ENCODE results near the gene BCL3. TPM values are rescaled to one million over a fixed set of nuclear protein-coding genes. Genes with fewer than 3 reads are reported as not detected.

Gene BCL3
- total and polyA plus RNA-seq, 2 of the 13 experiments (the other 11 are each of a cell fraction or from before 2014, with no cell fraction given), result 2.3 to 4.0 TPM

GRCh38 chr19:44777715-44778347, 29.3 kb downstream of the BCL3 start, which contains the start of gene CBLC (continued):
- TF ChIP-seq, protein P1, sequence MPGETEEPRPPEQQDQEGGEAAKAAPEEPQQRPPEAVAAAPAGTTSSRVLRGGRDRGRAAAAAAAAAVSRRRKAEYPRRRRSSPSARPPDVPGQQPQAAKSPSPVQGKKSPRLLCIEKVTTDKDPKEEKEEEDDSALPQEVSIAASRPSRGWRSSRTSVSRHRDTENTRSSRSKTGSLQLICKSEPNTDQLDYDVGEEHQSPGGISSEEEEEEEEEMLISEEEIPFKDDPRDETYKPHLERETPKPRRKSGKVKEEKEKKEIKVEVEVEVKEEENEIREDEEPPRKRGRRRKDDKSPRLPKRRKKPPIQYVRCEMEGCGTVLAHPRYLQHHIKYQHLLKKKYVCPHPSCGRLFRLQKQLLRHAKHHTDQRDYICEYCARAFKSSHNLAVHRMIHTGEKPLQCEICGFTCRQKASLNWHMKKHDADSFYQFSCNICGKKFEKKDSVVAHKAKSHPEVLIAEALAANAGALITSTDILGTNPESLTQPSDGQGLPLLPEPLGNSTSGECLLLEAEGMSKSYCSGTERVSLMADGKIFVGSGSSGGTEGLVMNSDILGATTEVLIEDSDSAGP (CRISPR knock-in tag; IDR thresholded peaks at IDR 0.05; ENCODE audit: borderline replicate concordance), result peak; percentile 51; the same call in 1 of the 2 replicates
- TF ChIP-seq ZNF501 (CRISPR knock-in tag; IDR thresholded peaks at IDR 0.05), result 0 out of 2 replicates have a peak, but pooled peaks have one; percentile 14
- TF ChIP-seq ZBTB21 (CRISPR knock-in tag; IDR thresholded peaks at IDR 0.05), result no peak
- TF ChIP-seq, protein P2, sequence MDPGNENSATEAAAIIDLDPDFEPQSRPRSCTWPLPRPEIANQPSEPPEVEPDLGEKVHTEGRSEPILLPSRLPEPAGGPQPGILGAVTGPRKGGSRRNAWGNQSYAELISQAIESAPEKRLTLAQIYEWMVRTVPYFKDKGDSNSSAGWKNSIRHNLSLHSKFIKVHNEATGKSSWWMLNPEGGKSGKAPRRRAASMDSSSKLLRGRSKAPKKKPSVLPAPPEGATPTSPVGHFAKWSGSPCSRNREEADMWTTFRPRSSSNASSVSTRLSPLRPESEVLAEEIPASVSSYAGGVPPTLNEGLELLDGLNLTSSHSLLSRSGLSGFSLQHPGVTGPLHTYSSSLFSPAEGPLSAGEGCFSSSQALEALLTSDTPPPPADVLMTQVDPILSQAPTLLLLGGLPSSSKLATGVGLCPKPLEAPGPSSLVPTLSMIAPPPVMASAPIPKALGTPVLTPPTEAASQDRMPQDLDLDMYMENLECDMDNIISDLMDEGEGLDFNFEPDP (CRISPR knock-in tag; conservative IDR thresholded peaks at IDR 0.05), result no peak
- TF ChIP-seq ZNF44 (CRISPR knock-in tag; IDR thresholded peaks at IDR 0.05), result no peak
- no peak for TF ChIP-seq ZNF17 (CRISPR knock-in tag; IDR thresholded peaks at IDR 0.05)
- TF ChIP-seq, protein P3, sequence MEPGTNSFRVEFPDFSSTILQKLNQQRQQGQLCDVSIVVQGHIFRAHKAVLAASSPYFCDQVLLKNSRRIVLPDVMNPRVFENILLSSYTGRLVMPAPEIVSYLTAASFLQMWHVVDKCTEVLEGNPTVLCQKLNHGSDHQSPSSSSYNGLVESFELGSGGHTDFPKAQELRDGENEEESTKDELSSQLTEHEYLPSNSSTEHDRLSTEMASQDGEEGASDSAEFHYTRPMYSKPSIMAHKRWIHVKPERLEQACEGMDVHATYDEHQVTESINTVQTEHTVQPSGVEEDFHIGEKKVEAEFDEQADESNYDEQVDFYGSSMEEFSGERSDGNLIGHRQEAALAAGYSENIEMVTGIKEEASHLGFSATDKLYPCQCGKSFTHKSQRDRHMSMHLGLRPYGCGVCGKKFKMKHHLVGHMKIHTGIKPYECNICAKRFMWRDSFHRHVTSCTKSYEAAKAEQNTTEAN (CRISPR knock-in tag; conservative IDR thresholded peaks at IDR 0.05), result no peak

- Histone ChIP-seq H3K4me2 (ENCODE audit: low read depth, low read length) (no peak overlapping the region), H3K4me1 (ENCODE audit: insufficient read depth, low read length) (peaks cover 45% of the 10 kb centered on the region), H2AFZ (ENCODE audit: low read length) (no peak overlapping the region), H3K27ac (ENCODE audit: extremely low read length, insufficient read depth, low read length) (no peak overlapping the region), H3K36me3 (replicated peaks in 1 of 2; ENCODE audit: control insufficient read depth in 1 of 2, insufficient read depth in 2 of 2, low read length in 2 of 2) (no peaks in the 10 kb centered on the region), H3K9ac (ENCODE audit: insufficient read depth, low read depth, low read length) (no peak overlapping the region), H4K20me1 (ENCODE audit: insufficient read depth, low read length) (no peaks in the 10 kb centered on the region), H3K27me3 (ENCODE audit: control insufficient read depth in 1 of 2, insufficient read depth in 2 of 2, low read length in 2 of 2) (no peaks in the 10 kb centered on the region), H3K9me3 (ENCODE audit: low read length) (no peaks in the 10 kb centered on the region), H3K79me2 (ENCODE audit: insufficient read depth, low read length) (no peaks in the 10 kb centered on the region), H3K4me3 (replicated peaks in 1 of 3; ENCODE audit: insufficient read depth in 1 of 3, low read depth in 2 of 3, low read length in 3 of 3) (no peak overlapping the region)
- in situ Hi-C loops (cut with HindIII; ENCODE audit: extremely low pct_ligation_motif_present, low pct_unique_long_range_greater_than_20kb) (loop anchor here (10.0 kb wide), 1 partner anchor 204 kb away; no protein-coding TSS in a partner anchor), intact Hi-C loops (cut with micrococcal nuclease; ENCODE audit: unreplicated experiment) (no loop called here)
- no peak for ATAC-seq
- TF ChIP-seq TBX3 (IDR thresholded peaks at IDR 0.05; ENCODE audit: borderline replicate concordance) (no peak), HIVEP1 (CRISPR knock-in tag; IDR thresholded peaks at IDR 0.05) (no peak), ZNF766 (CRISPR knock-in tag; IDR thresholded peaks at IDR 0.05; ENCODE audit: borderline replicate concordance) (no peak), XRCC5 (optimal IDR thresholded peaks at IDR 0.05; ENCODE audit: low read length) (no peak), MTF1 (CRISPR knock-in tag; IDR thresholded peaks at IDR 0.05) (no peak), ZNF770 (CRISPR knock-in tag; IDR thresholded peaks at IDR 0.05) (peak; percentile 81), ZNF460 (CRISPR knock-in tag; IDR thresholded peaks at IDR 0.05; ENCODE audit: borderline replicate concordance) (peak; percentile 10; the same call in 1 of the 2 replicates), ZNF468 (CRISPR knock-in tag; IDR thresholded peaks at IDR 0.05) (no peak)
- no peak for DNase-seq (ENCODE audit: low spot score)
- CTCF ChIA-PET (ENCODE audit: low intra/inter-chr PET ratio, low total read pairs), result no interaction called here
- POLR2A ChIA-PET, result no interaction called here
- no TSS peak for BruUV-seq (replicated peaks)
- no peak for FAIRE-seq
- WGBS (ENCODE audit: low lambda C conversion rate), result 60% methylated on average over 2 of the region's 2 CpGs
Observed at GRCh38 chr19:44779150-44779549, 30.6 kb downstream of the BCL3 start.
